HL-60 (cell line): ENCODE results near the gene LAMA3.

ENCODE experiments used
- CTCF ChIP-seq: IDR thresholded peaks from one replicate; pipeline ENCODE4 v1.5.1; 2011; ENCODE audit warnings: low read length, control low read depth, inconsistent platforms; ENCODE audit not compliant: insufficient read depth
- GABPA ChIP-seq: IDR thresholded peaks from 2 replicates; pipeline ENCODE4 v1.6.1; 2012; ENCODE audit warnings: low read depth
- POLR2AphosphoS5 ChIP-seq: IDR thresholded peaks from 2 replicates; pipeline ENCODE4 v1.6.1; 2012; ENCODE audit warnings: low read depth
- REST ChIP-seq: IDR thresholded peaks from 2 replicates; pipeline ENCODE4 v1.6.1; 2012; ENCODE audit warnings: low read depth; ENCODE audit not compliant: insufficient replicate concordance

GRCh38 chr18:23868136-23868785 lies 179.0 kb downstream of the LAMA3 start:
- TF ChIP-seq CTCF (no peak), GABPA (no peak), POLR2AphosphoS5 (no peak), REST (no peak)
